Breast epithelium (tissue), 3 donors: Measurements from ENCODE around the gene CTTNBP2.

Experiments
- POLR2A ChIP-seq: fragments of 450-650 bp; IDR thresholded peaks from one replicate; pipeline ENCODE4 v1.6.1; 2016; ENCODE audit warnings: antibody characterized with exemption, mild to moderate bottlenecking, moderate library complexity
- POLR2AphosphoS5 ChIP-seq, 3 donors: sonication (generic); formaldehyde crosslinking; IDR thresholded peaks; one replicate each; pipeline ENCODE4 v1.6.1; 2017; ENCODE audit warnings: antibody characterized with exemption in 3 of 3
- TF ChIP-seq, protein P1 (sequence below), 3 donors: fragments of 450-650 bp; IDR thresholded peaks; one replicate each; pipeline ENCODE4 v1.5.1; 2016 to 2017; ENCODE audit warnings: antibody characterized with exemption in 3 of 3, mild to moderate bottlenecking in 3 of 3, moderate library complexity in 3 of 3

DNA sequence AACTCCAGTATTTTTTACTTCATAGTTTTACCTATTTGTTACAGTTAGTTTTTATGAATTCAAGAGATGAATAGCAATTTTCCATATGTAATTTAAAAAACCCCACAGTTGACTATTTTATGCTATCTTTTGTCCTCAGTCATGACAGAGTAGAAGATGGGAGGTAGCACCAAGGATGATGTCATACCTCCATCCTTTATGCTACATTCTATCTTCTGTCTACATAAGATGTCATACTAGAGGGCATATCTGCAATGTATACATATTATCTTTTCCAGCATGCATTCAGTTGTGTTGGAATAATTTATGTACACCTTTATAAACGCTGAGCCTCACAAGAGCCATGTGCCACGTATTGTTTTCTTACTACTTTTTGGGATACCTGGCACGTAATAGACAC, 209.2 kb downstream of the CTTNBP2 start:
- TF ChIP-seq, protein P1, sequence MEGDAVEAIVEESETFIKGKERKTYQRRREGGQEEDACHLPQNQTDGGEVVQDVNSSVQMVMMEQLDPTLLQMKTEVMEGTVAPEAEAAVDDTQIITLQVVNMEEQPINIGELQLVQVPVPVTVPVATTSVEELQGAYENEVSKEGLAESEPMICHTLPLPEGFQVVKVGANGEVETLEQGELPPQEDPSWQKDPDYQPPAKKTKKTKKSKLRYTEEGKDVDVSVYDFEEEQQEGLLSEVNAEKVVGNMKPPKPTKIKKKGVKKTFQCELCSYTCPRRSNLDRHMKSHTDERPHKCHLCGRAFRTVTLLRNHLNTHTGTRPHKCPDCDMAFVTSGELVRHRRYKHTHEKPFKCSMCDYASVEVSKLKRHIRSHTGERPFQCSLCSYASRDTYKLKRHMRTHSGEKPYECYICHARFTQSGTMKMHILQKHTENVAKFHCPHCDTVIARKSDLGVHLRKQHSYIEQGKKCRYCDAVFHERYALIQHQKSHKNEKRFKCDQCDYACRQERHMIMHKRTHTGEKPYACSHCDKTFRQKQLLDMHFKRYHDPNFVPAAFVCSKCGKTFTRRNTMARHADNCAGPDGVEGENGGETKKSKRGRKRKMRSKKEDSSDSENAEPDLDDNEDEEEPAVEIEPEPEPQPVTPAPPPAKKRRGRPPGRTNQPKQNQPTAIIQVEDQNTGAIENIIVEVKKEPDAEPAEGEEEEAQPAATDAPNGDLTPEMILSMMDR (IDR thresholded peaks at IDR 0.05): no peak
- no peak for TF ChIP-seq POLR2AphosphoS5 (IDR thresholded peaks at IDR 0.05)
- TF ChIP-seq POLR2A: no peak
